Measurements from ENCODE around the gene RAB24. TPM values are rescaled to one million over a fixed set of nuclear protein-coding genes. Genes with fewer than 3 reads are reported as not detected.

Gene RAB24
- total RNA-seq, 1 experiment from 2014 or later = 37.2 TPM

- CTCF ChIA-PET = no interaction called here
- BruUV-seq (replicated peaks) = no TSS peak
- DNase-seq (ENCODE audit: low read depth, low spot score) (no peak), ATAC-seq (no peak)
- POLR2A ChIA-PET = interaction anchor here (0.6 kb wide), 3 partner anchors 67 to 343 kb away, joined by 4 to 6 read pairs (median 4); no protein-coding TSS in a partner anchor
- Histone ChIP-seq H3K27ac (ENCODE audit: low read length) (no peak overlapping the region), H3K4me3 (ENCODE audit: low read depth in 2 of 2, low read length in 2 of 2) (no peak overlapping the region), H3K36me3 (ENCODE audit: control insufficient read depth, insufficient read depth, low read length) (peaks cover under 1% of the 10 kb centered on the region; the same call in 1 of the 2 replicates), H3K9me3 (ENCODE audit: control insufficient read depth, insufficient read depth, low read depth, low read length) (no peaks in the 10 kb centered on the region), H3K4me1 (ENCODE audit: control insufficient read depth, insufficient read depth, low read length) (peaks cover 23% of the 10 kb centered on the region), H3K27me3 (ENCODE audit: control insufficient read depth, insufficient read depth, low read length) (no peaks in the 10 kb centered on the region)
- no peak for TF ChIP-seq REST (IDR thresholded peaks at IDR 0.05; ENCODE audit: insufficient read depth in 1 of 2, low read depth in 2 of 2, low read length in 1 of 2)
- no peak for TF ChIP-seq TCF7L2 (IDR thresholded peaks at IDR 0.05; ENCODE audit: low read depth, low read length)
- TF ChIP-seq POLR2AphosphoS5 (IDR thresholded peaks at IDR 0.05; ENCODE audit: low read depth, low read length) = no peak
- in situ Hi-C loops (cut with HindIII; ENCODE audit: low pct_unique_long_range_greater_than_20kb, low sequenced_read_pairs) (no loop called here), intact Hi-C loops (cut with micrococcal nuclease; ENCODE audit: unreplicated experiment) (no loop called here)
Measured at GRCh38 chr5:177346820-177347219, 43.3 kb upstream of the RAB24 start.

GRCh38 chr5:177344891-177345290 is 41.4 kb upstream of the RAB24 start:
- no peaks in the 10 kb centered on the region for H3K9me3 ChIP-seq (ENCODE audit: control insufficient read depth, insufficient read depth, low read depth, low read length)
- DNase-seq (ENCODE audit: low read depth, low spot score) (no peak), ATAC-seq (no peak)
- no peak overlapping the region for H3K4me3 ChIP-seq (ENCODE audit: low read depth in 2 of 2, low read length in 2 of 2)
- TF ChIP-seq POLR2AphosphoS5 (IDR thresholded peaks at IDR 0.05; ENCODE audit: low read depth, low read length) = no peak
- TF ChIP-seq CTCF (IDR thresholded peaks at IDR 0.05) = no peak
- TF ChIP-seq SIN3A (IDR thresholded peaks at IDR 0.05; ENCODE audit: borderline replicate concordance, insufficient read depth, low read depth, low read length) = no peak
- TF ChIP-seq REST (IDR thresholded peaks at IDR 0.05; ENCODE audit: insufficient read depth in 1 of 2, low read depth in 2 of 2, low read length in 1 of 2) = no peak
- TF ChIP-seq TCF7L2 (IDR thresholded peaks at IDR 0.05; ENCODE audit: low read depth, low read length) = no peak
- no peak overlapping the region for H3K27ac ChIP-seq (ENCODE audit: low read length)
- peaks cover 15% of the 10 kb centered on the region for H3K4me1 ChIP-seq (ENCODE audit: control insufficient read depth, insufficient read depth, low read length)
- ChIA-PET CTCF (no interaction called here), POLR2A (no interaction called here)
- no TSS peak for BruUV-seq (replicated peaks)
- in situ Hi-C loops (cut with HindIII; ENCODE audit: low pct_unique_long_range_greater_than_20kb, low sequenced_read_pairs) (no loop called here), intact Hi-C loops (cut with micrococcal nuclease; ENCODE audit: unreplicated experiment) (no loop called here)
- H3K27me3 ChIP-seq (ENCODE audit: control insufficient read depth, insufficient read depth, low read length) = no peaks in the 10 kb centered on the region
- peaks cover 7% of the 10 kb centered on the region for H3K36me3 ChIP-seq (ENCODE audit: control insufficient read depth, insufficient read depth, low read length)

Data from Panc1 (cell line).